Activated CD8-positive, alpha-beta memory T cell treated with anti-CD3 and anti-CD28 coated beads for 48 hours (primary cell): ENCODE data around the gene RSAD2.
"Not testable (repeated sequence)": the region's sequence is repeated elsewhere in the genome, so short reads cannot be mapped to it uniquely, and the experiment has no call there.

Experiments used
- DNase-seq, 3 experiments: peaks; one replicate each; pipeline ENCODE4 v3.0.0-alpha.2; 2020; ENCODE audit warnings: low read depth in 2 of 3, low spot score in 2 of 3

RSAD2 gene

DNA sequence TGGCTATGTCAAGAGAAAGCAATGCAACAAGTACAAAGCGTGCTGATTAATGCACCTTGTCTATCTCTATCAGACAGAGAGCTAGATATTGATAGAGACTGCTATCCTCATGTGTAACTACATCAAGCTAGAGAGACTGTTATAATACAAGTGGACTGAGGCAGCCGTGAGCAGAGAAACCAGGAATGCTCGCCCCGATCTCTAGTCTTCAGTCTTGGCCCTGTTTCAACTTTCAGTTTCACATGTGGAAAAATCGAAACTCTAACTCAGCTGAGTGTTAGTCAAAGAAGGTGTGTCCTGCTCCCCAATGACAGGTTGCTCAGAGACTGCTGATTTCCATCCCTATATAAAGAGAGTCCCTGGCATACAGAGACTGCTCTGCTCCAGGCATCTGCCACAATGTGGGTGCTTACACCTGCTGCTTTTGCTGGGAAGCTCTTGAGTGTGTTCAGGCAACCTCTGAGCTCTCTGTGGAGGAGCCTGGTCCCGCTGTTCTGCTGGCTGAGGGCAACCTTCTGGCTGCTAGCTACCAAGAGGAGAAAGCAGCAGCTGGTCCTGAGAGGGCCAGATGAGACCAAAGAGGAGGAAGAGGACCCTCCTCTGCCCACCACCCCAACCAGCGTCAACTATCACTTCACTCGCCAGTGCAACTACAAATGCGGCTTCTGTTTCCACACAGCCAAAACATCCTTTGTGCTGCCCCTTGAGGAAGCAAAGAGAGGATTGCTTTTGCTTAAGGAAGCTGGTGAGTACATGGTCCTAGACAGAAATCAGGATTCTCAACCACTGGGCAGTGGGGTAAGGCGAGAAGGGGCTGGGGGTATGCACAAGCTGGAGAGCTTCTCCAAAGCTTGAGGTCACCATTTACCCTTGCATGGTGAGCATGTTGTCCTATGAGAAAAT, at the start of gene RSAD2:
TSS of gene RSAD2 (plus strand) at position 376 of the 903 bp plus-strand sequence. CDS start at position 400, 24 bp downstream.
- DNase-seq = no peak

DNA sequence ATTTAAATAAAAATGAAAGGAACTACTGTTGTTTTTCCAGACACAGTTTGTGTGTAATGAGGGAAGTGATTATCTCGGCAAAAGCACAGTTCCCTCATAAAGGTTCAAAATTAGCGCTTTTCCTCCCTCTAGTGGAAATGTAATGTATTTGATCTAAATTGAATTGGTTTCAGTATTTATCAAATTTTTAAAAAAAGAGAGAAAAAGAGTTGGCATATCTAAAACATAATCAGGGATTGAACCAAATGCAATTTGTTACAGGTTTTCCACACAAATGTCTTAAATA, 49.3 kb upstream of the RSAD2 start:
- no peak for DNase-seq

GRCh38 chr2:6831229-6831628, 46.3 kb upstream of the RSAD2 start:
- no peak for DNase-seq

GRCh38 chr2:6832596-6833299, 44.8 kb upstream of the RSAD2 start:
- no peak for DNase-seq

DNA sequence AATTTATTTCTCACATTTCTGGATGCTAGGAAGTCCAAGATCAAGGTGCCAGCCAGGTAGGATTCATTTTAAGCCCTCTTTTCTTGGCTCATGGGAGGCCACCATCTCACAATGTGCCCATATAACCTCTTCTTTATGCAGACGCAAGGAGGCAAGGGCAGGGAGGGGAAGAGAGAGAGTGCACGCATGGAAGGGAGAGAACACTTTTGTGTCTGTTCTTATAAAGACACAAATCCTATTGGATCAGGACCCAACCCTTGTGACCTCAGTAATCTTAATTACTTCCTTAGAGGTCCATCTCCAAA, 44.3 kb upstream of the RSAD2 start:
- no peak for DNase-seq

GRCh38 chr2:6834163-6834562, 43.4 kb upstream of the RSAD2 start:
- DNase-seq = no peak

GRCh38 chr2:6835467-6835866, 42.1 kb upstream of the RSAD2 start:
- DNase-seq = no peak

GRCh38 chr2:6838673-6839319, 38.8 kb upstream of the RSAD2 start:
- DNase-seq = no peak

- DNase-seq = no peak
These were observed 35.9 kb upstream of the RSAD2 start for GRCh38 chr2:6841537-6842287.

- DNase-seq = no peak
These were observed 32.3 kb upstream of the RSAD2 start for GRCh38 chr2:6845312-6845711.

GRCh38 chr2:6845903-6846302, 31.7 kb upstream of the RSAD2 start:
- no peak for DNase-seq

GRCh38 chr2:6846540-6846939, 31.0 kb upstream of the RSAD2 start:
- DNase-seq = no peak

DNA sequence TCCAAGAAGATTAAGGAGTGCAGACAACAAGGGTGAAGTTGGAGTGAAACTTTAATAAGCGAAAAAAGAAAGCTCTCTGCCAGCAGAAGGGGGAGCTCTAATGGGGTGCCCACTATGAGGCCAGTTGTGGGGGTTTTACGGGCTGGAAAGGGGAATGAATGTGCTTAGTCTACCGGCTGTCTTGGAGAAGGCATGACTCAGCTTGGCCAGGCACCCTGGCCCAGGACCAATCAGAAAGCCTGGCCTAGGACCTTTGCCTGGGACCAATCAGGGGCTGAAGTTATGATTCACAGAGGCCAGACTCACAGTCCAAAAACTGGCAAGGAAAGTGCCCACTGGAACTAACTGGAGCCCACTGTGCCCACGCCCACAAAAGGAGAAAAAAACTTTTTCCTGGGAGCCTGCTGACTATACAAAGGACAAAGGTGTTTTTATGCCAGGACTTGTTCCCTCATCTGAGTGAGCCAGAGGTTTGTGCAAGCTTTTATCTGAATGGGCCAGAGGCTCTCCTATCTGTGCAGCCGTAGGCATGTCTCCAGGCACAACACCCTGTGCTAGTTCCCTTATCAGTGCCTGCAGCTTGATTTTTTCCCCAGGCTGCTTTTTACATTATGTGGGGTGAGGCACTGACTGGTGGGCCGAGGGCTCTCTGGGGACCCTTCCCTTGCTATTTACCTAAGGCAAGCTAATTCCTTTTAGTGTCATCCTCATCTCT, 30.5 kb upstream of the RSAD2 start:
- no peak for DNase-seq

DNA sequence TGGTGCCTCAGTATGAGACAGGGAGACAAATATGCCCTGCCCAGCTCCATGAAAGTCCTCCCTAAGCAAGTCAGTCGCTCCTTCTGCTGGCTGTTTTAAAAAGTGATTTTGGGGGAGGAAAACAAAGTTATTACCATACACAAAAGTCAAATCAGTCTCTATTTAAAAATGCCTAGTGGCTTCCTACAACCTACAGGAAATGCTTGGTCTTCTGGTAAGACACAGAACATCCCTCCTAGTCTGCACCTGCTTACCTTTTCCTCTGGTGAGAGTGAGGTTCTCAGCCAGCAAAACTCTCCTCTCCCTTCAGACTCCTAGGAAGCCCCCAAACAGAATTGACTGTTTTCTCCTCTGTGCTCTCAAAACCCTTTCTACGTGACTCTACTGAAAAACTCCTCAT, 25.4 kb upstream of the RSAD2 start:
- no peak for DNase-seq

DNA sequence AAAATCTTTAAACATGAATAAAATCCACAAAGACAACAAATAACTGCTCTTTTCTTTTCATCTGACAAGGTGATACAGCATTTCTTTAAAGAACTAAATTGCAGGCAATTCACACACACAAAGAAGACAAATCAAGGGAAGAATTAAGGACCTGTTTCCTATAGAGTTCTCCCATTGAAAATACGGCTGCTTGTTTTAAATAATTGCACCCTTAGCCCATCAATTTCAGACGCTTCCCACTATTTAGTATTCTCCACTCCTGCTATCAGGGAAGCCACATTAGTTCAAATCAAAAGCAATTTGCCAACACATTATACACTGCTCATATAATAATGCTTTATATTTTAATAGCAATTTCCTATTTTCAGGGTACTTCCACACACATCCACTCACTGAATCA, 23.2 kb upstream of the RSAD2 start:
- no peak for DNase-seq

GRCh38 chr2:6855860-6856547, 21.6 kb upstream of the RSAD2 start:
- DNase-seq = no peak

DNA sequence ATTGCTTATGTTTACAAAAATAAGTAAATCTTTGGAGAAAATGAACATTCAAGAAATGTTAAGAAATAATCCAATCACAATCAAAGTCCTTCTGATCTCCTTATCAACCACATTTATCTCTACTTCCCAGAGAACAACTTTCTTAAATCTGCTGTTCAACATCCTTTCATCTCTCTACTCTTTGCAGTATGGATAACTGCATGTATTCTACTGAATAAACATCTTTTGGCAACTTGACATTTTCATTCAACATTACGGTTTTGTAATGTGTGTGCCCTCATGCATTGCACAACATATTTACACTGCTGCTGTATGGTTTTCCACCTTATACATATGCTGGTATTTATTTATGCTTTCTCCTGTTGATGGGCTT, 21.0 kb upstream of the RSAD2 start:
- DNase-seq = no peak

GRCh38 chr2:6858466-6859027, 19.0 kb upstream of the RSAD2 start:
- DNase-seq = not testable (repeated sequence)

DNA sequence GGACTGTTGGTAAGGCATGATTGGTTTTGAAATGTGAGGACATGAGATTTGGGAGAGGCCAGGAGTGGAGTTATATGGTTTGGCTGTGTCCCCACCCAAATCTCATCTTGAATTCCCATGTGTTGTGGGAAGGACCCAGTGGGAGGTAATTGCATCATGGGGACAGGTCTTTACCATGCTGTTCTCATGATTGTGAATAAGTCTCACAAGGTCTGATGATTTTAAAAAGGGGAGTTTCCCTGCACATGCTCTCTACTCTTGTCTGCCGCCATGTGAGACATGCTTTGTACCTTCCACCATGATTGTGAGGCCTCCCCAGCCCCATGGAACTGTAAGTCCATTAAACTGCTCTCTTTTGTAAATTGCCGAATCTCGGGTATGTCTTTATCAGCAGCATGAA, 17.3 kb upstream of the RSAD2 start:
- DNase-seq = no peak

DNA sequence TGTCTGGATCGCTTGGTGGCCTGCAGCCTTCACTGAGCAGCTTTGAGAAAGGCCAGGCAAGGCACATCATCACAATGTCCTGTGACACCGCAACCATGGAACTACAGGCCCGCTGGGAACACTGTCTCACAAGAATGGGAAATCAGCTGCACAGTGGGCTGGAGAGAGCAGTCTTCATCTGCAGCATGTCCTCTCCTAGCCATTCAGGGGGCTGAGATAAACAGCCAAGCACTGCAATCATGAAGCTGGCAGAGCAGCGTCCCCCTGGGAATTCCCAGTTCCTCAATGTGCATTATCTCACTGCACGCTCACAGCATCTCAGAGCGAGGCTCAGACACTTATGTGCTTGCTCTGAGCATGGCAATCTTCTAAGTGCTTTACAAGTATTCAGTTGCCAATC, 13.8 kb upstream of the RSAD2 start:
- DNase-seq = no peak
